H1 (cell line): ENCODE data around the gene TSNAXIP1. TPM values are rescaled to one million over a fixed set of nuclear protein-coding genes. Genes with fewer than 3 reads are reported as not detected.

Source experiments
- BCL11A ChIP-seq, 2 experiments: IDR thresholded peaks; one replicate each; pipeline ENCODE4 v1.6.1; 2011; ENCODE audit warnings: low read depth in 2 of 2, low read length in 2 of 2, mild to moderate bottlenecking in 2 of 2
- CHD2 ChIP-seq: IDR thresholded peaks from 2 replicates; pipeline ENCODE4 v1.6.1; 2012; ENCODE audit warnings: low read length, improper control_type of control experiment
- CREB1 ChIP-seq: IDR thresholded peaks from 2 replicates; pipeline ENCODE4 v1.6.1; 2012; ENCODE audit warnings: inconsistent platforms
- FOSL1 ChIP-seq: IDR thresholded peaks from 2 replicates; pipeline ENCODE4 v1.6.1; 2011; ENCODE audit warnings: mild to moderate bottlenecking, low read depth, low read length, moderate library complexity; ENCODE audit not compliant: insufficient read depth
- JUN ChIP-seq: IDR thresholded peaks from 2 replicates; pipeline ENCODE4 v1.6.1; 2011; ENCODE audit warnings: low read depth, mild to moderate bottlenecking, improper control_type of control experiment, low read length
- RFX5 ChIP-seq: IDR thresholded peaks from 2 replicates; pipeline ENCODE4 v1.6.1; 2011; ENCODE audit warnings: low read depth, low read length, improper control_type of control experiment, borderline replicate concordance
- SP2 ChIP-seq: IDR thresholded peaks from 2 replicates; pipeline ENCODE4 v1.6.1; 2012; ENCODE audit warnings: mild to moderate bottlenecking, low read length, inconsistent platforms
- USF2 ChIP-seq: IDR thresholded peaks from 2 replicates; pipeline ENCODE4 v1.6.1; 2011; ENCODE audit warnings: low read length, improper control_type of control experiment
- polyA plus RNA-seq, 7 experiments: library from polyadenylated mRNA; depleted of rRNA in 3 of 7; stranded (reverse) in 5 of 7; unstranded in 2 of 7; fragments of >200 nt in 5 of 7; fragments of 200-250 nt in 2 of 7; gene quantifications; 1 replicate in 5 of 7; 2 replicates in 1 of 7; 4 replicates in 1 of 7; pipeline versions ENCODE4 v1.2.1 to v1.2.3, GENCODE V29; 2011 to 2013; ENCODE audit warnings: missing spikeins in 2 of 7, mixed read lengths in 2 of 7
- total RNA-seq: library from RNA; stranded (reverse); fragmentation: NEBNext Ultra II Directional; extraction: Animal tissue kit (Norgen Biotek cat#: 25700); gene quantifications from 2 replicates; pipeline ENCODE4 v1.2.1, GENCODE V29; 2021

Gene TSNAXIP1
- total and polyA plus RNA-seq, 2 of the 8 experiments (the other 6 are each of a cell fraction or from before 2014, with no cell fraction given), result 0.37 to 0.94 TPM

DNA sequence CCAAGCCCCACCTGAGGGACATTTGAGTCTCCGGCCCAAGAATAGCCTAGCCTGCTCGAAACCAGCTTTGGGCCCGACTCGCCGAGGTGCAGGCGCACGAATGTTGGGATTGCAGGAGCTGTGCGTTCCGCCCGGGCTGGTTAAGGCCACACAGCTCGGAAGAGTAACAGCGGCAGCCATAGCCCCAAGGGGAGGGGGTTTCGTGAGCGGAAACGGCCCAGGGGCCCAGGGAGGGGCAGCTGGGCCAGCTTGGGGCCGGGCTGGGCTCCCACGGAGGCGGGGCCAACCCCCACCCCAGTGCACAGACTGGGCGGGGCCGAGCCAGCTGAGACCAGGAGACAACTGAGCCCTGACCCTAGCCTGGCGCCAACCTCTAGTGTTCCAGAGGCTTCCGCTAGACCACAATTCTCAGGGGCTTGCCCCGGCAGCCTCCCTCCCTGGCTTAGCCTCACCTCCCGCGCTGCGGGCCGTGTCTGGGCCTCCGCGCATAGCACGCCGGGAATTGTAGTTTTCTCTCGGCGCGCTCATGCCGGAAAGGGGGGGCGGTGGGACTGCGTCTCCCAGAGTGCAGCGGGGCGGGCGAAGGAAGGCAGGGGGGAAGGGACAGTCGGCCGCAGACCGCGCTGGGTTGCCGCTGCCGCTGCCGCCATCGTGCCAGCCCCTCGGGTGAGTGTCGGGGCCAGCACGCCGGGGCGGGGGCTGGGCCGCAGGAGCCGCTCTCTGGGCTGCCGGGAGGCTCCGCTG, 39.8 kb downstream of the TSNAXIP1 start, which contains the start of gene NUTF2 (continued):
- TF ChIP-seq SP2, result no peak
- no peak for TF ChIP-seq USF2
- no peak for TF ChIP-seq JUN
- TF ChIP-seq FOSL1, result no peak
- TF ChIP-seq CREB1, result peak; percentile 82
- no peak for TF ChIP-seq RFX5
- TF ChIP-seq CHD2, result peak; percentile 73
- no peak for TF ChIP-seq BCL11A (IDR thresholded peaks at IDR 0.05; ENCODE audit: low read depth in 2 of 2, low read length in 2 of 2)
